ENCODE results near the gene ARMH2.

DNA sequence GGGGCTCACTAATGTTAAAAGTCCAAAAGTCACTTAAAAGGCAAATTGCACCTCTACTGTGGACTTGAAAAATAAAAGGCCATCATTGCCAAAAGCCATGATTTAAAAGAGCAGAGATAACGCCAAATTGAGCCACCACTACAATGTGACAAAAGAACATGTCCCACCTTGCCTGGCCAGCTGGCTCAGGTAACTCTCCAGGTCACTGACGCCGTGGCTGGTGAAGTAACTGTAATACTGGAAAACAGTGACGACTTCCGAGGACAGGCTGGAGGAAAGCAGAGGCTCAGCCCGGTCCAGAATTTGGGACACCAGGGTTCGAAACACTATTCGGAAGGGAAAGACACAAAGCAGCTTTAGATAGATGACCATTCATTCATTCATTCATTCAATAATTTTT is 29.3 kb upstream of the ARMH2 start:
- TF ChIP-seq, protein P1, sequence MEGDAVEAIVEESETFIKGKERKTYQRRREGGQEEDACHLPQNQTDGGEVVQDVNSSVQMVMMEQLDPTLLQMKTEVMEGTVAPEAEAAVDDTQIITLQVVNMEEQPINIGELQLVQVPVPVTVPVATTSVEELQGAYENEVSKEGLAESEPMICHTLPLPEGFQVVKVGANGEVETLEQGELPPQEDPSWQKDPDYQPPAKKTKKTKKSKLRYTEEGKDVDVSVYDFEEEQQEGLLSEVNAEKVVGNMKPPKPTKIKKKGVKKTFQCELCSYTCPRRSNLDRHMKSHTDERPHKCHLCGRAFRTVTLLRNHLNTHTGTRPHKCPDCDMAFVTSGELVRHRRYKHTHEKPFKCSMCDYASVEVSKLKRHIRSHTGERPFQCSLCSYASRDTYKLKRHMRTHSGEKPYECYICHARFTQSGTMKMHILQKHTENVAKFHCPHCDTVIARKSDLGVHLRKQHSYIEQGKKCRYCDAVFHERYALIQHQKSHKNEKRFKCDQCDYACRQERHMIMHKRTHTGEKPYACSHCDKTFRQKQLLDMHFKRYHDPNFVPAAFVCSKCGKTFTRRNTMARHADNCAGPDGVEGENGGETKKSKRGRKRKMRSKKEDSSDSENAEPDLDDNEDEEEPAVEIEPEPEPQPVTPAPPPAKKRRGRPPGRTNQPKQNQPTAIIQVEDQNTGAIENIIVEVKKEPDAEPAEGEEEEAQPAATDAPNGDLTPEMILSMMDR (conservative IDR thresholded peaks at IDR 0.05; ENCODE audit: low read depth in 2 of 2), result no peak
- TF ChIP-seq POLR2AphosphoS5 (IDR thresholded peaks at IDR 0.05; ENCODE audit: low read depth) (no peak), EZH2 (IDR thresholded peaks at IDR 0.05; ENCODE audit: low read depth, unreplicated experiment) (no peak), JUNB (IDR thresholded peaks at IDR 0.05; ENCODE audit: unreplicated experiment) (no peak), ZNF114 (CRISPR knock-in tag; IDR thresholded peaks at IDR 0.05) (no peak), NANOG (IDR thresholded peaks at IDR 0.05; ENCODE audit: borderline replicate concordance) (no peak), EZH2phosphoT487 (IDR thresholded peaks at IDR 0.05; ENCODE audit: unreplicated experiment) (no peak), CREB1 (CRISPR knock-in tag; IDR thresholded peaks at IDR 0.05; ENCODE audit: low read depth) (no peak), ZNF331 (CRISPR knock-in tag; IDR thresholded peaks at IDR 0.05; ENCODE audit: low read depth) (no peak)
- TF ChIP-seq, protein P2, sequence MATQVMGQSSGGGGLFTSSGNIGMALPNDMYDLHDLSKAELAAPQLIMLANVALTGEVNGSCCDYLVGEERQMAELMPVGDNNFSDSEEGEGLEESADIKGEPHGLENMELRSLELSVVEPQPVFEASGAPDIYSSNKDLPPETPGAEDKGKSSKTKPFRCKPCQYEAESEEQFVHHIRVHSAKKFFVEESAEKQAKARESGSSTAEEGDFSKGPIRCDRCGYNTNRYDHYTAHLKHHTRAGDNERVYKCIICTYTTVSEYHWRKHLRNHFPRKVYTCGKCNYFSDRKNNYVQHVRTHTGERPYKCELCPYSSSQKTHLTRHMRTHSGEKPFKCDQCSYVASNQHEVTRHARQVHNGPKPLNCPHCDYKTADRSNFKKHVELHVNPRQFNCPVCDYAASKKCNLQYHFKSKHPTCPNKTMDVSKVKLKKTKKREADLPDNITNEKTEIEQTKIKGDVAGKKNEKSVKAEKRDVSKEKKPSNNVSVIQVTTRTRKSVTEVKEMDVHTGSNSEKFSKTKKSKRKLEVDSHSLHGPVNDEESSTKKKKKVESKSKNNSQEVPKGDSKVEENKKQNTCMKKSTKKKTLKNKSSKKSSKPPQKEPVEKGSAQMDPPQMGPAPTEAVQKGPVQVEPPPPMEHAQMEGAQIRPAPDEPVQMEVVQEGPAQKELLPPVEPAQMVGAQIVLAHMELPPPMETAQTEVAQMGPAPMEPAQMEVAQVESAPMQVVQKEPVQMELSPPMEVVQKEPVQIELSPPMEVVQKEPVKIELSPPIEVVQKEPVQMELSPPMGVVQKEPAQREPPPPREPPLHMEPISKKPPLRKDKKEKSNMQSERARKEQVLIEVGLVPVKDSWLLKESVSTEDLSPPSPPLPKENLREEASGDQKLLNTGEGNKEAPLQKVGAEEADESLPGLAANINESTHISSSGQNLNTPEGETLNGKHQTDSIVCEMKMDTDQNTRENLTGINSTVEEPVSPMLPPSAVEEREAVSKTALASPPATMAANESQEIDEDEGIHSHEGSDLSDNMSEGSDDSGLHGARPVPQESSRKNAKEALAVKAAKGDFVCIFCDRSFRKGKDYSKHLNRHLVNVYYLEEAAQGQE (IDR thresholded peaks at IDR 0.05; ENCODE audit: unreplicated experiment), result no peak

Measured in GM23338 (cell line).